ENCODE results near the gene DNAL4.
"Not testable (repeated sequence)": the region's sequence is repeated elsewhere in the genome, so short reads cannot be mapped to it uniquely, and the experiment has no call there.

- not testable (repeated sequence) for TF ChIP-seq EP300, POLR2A (IDR thresholded peaks at IDR 0.05)
- TF ChIP-seq, protein P1, sequence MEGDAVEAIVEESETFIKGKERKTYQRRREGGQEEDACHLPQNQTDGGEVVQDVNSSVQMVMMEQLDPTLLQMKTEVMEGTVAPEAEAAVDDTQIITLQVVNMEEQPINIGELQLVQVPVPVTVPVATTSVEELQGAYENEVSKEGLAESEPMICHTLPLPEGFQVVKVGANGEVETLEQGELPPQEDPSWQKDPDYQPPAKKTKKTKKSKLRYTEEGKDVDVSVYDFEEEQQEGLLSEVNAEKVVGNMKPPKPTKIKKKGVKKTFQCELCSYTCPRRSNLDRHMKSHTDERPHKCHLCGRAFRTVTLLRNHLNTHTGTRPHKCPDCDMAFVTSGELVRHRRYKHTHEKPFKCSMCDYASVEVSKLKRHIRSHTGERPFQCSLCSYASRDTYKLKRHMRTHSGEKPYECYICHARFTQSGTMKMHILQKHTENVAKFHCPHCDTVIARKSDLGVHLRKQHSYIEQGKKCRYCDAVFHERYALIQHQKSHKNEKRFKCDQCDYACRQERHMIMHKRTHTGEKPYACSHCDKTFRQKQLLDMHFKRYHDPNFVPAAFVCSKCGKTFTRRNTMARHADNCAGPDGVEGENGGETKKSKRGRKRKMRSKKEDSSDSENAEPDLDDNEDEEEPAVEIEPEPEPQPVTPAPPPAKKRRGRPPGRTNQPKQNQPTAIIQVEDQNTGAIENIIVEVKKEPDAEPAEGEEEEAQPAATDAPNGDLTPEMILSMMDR (IDR thresholded peaks at IDR 0.05), result not testable (repeated sequence)
These were observed 11.2 kb upstream of the DNAL4 start for GRCh38 chr22:38805041-38805593.

Measured in sigmoid colon (tissue), 4 donors.